Activated B cell treated with CpG ODN at 0.5 μM for 24 hours (primary cell): ENCODE results near the gene FNBP1. TPM values are rescaled to one million over a fixed set of nuclear protein-coding genes. Genes with fewer than 3 reads are reported as not detected.

Experiments
- ATAC-seq: fragments of 200-7000 bp; cut with Tn5 transposase; one replicate; pipeline ENCODE4 v1.10.0; 2021; ENCODE audit warnings: low read depth, mild to moderate bottlenecking, moderate library complexity
- CTCF ChIA-PET: fragments of 350-600 bp; sonication (Branson Sonifier 250); formaldehyde crosslinking; loops from one replicate; lab custom pipeline; 2021; ENCODE audit warnings: antibody characterized with exemption; lab: Charles Lee
- POLR2A ChIA-PET: fragments of 350-600 bp; sonication (Branson Sonifier 250); formaldehyde crosslinking; loops from one replicate; lab custom pipeline; 2021; ENCODE audit warnings: antibody characterized with exemption; lab: Charles Lee
- DNase-seq: peaks from one replicate; pipeline ENCODE4 v3.0.0; 2022
- H3K27ac Mint-ChIP-seq: one replicate; pipeline ENCODE4 v1.8.0; 2020; ENCODE audit warnings: mixed read lengths
- H3K27me3 Mint-ChIP-seq: one replicate; pipeline ENCODE4 v1.8.0; 2021; ENCODE audit warnings: mixed read lengths
- H3K36me3 Mint-ChIP-seq: one replicate; pipeline ENCODE4 v1.8.0; 2021; ENCODE audit warnings: low read depth, mixed read lengths
- H3K4me1 Mint-ChIP-seq: one replicate; pipeline ENCODE4 v1.8.0; 2021; ENCODE audit warnings: mixed read lengths
- H3K4me3 Mint-ChIP-seq: one replicate; pipeline ENCODE4 v1.8.0; 2020; ENCODE audit warnings: mild to moderate bottlenecking, mixed read lengths
- H3K9me3 Mint-ChIP-seq: one replicate; pipeline ENCODE4 v1.8.0; 2020; ENCODE audit warnings: mixed read lengths
- CTCF ChIP-seq: fragments of 200-600 bp; IDR thresholded peaks from one replicate; pipeline ENCODE4 v1.8.0; 2022; ENCODE audit warnings: antibody characterized with exemption, mild to moderate bottlenecking
- intact Hi-C: fragments of 100-400 bp; cut with micrococcal nuclease; formaldehyde crosslinking; loops from one replicate; pipeline ENCODE4 v1.15.1; 2024
- total RNA-seq: library from RNA; stranded (reverse); gene quantifications from 2 replicates; pipeline ENCODE4 v1.2.3, GENCODE V29; 2022

FNBP1 gene
- total RNA-seq, 1 donor from 2014 or later: 501 TPM

GRCh38 chr9:130078547-130078946 lies 35.6 kb upstream of the FNBP1 start:
- TF ChIP-seq CTCF: no peak
- CTCF ChIA-PET: no interaction called here

GRCh38 chr9:130073373-130073772 lies 30.4 kb upstream of the FNBP1 start:
- ChIA-PET CTCF (no interaction called here), POLR2A (no interaction called here)
- Mint-ChIP-seq H3K27me3 (no peaks in the 10 kb centered on the region), H3K27ac (no peak overlapping the region), H3K4me3 (no peak overlapping the region), H3K4me1 (peaks cover 31% of the 10 kb centered on the region), H3K36me3 (peaks cover 30% of the 10 kb centered on the region), H3K9me3 (no peaks in the 10 kb centered on the region)
- intact Hi-C loops: no loop called here
- DNase-seq: no peak
- no peak for TF ChIP-seq CTCF
- ATAC-seq: no peak

More at GRCh38 chr9:130078547-130078946, 35.6 kb upstream of the FNBP1 start:
- DNase-seq (no peak), ATAC-seq (no peak)
- Mint-ChIP-seq H3K27me3 (no peaks in the 10 kb centered on the region), H3K4me1 (peaks cover 10% of the 10 kb centered on the region), H3K9me3 (no peaks in the 10 kb centered on the region), H3K4me3 (no peak overlapping the region), H3K27ac (no peak overlapping the region), H3K36me3 (peaks cover 64% of the 10 kb centered on the region)
- POLR2A ChIA-PET: interaction anchor here (0.7 kb wide), 1 partner anchor 11 kb away, joined by 3 read pairs; no protein-coding TSS in a partner anchor
- intact Hi-C loops: no loop called here

GRCh38 chr9:130072515-130073235 lies 29.7 kb upstream of the FNBP1 start:
- CTCF ChIA-PET: no interaction called here

GRCh38 chr9:130069048-130069447 lies 26.1 kb upstream of the FNBP1 start:
- CTCF ChIA-PET: interaction anchor here (1.2 kb wide), 1 partner anchor 29 kb away, joined by 4 read pairs; no protein-coding TSS in a partner anchor
- peak overlapping the region; percentile 46 for H3K27ac Mint-ChIP-seq
- H3K27me3 Mint-ChIP-seq: no peaks in the 10 kb centered on the region
- POLR2A ChIA-PET: interaction anchor here (0.6 to 1.1 kb wide), 3 partner anchors 36 to 176 kb away, joined by 3 to 4 read pairs (median 3); no protein-coding TSS in a partner anchor
- intact Hi-C loops: no loop called here
- no peak for DNase-seq
- H3K36me3 Mint-ChIP-seq: peaks cover 16% of the 10 kb centered on the region
- peaks cover 27% of the 10 kb centered on the region for H3K4me1 Mint-ChIP-seq
- H3K9me3 Mint-ChIP-seq: no peaks in the 10 kb centered on the region
- no peak for TF ChIP-seq CTCF
- no peak overlapping the region for H3K4me3 Mint-ChIP-seq
- no peak for ATAC-seq

More at GRCh38 chr9:130072515-130073235, 29.7 kb upstream of the FNBP1 start:
- DNase-seq: no peak
- no peak for TF ChIP-seq CTCF
- Mint-ChIP-seq H3K27ac (peak overlapping the region; percentile 15), H3K9me3 (no peaks in the 10 kb centered on the region), H3K27me3 (no peaks in the 10 kb centered on the region), H3K4me1 (peaks cover 34% of the 10 kb centered on the region), H3K36me3 (peaks cover 24% of the 10 kb centered on the region), H3K4me3 (no peak overlapping the region)
- POLR2A ChIA-PET: interaction anchor here (0.7 kb wide), 1 partner anchor 171 kb away, joined by 8 read pairs; no protein-coding TSS in a partner anchor
- intact Hi-C loops: no loop called here
- ATAC-seq: no peak

- Mint-ChIP-seq H3K36me3 (peaks cover 13% of the 10 kb centered on the region), H3K27ac (peak overlapping the region; percentile 24), H3K27me3 (no peaks in the 10 kb centered on the region), H3K4me1 (peaks cover 36% of the 10 kb centered on the region), H3K9me3 (no peaks in the 10 kb centered on the region), H3K4me3 (no peak overlapping the region)
- ChIA-PET POLR2A (interaction anchor here (0.5 to 0.7 kb wide), 3 partner anchors 44 to 159 kb away, joined by 3 to 9 read pairs (median 7); no protein-coding TSS in a partner anchor), CTCF (no interaction called here)
- ATAC-seq (no peak), DNase-seq (no peak)
- no peak for TF ChIP-seq CTCF
- intact Hi-C loops: no loop called here
These were observed 21.6 kb upstream of the FNBP1 start for GRCh38 chr9:130064621-130065020.
